Measurements from ENCODE around the gene CNTNAP2. TPM values are rescaled to one million over a fixed set of nuclear protein-coding genes. Genes with fewer than 3 reads are reported as not detected.

Gene CNTNAP2
- total RNA-seq, 2 experiments from 2014 or later = not detected

DNA sequence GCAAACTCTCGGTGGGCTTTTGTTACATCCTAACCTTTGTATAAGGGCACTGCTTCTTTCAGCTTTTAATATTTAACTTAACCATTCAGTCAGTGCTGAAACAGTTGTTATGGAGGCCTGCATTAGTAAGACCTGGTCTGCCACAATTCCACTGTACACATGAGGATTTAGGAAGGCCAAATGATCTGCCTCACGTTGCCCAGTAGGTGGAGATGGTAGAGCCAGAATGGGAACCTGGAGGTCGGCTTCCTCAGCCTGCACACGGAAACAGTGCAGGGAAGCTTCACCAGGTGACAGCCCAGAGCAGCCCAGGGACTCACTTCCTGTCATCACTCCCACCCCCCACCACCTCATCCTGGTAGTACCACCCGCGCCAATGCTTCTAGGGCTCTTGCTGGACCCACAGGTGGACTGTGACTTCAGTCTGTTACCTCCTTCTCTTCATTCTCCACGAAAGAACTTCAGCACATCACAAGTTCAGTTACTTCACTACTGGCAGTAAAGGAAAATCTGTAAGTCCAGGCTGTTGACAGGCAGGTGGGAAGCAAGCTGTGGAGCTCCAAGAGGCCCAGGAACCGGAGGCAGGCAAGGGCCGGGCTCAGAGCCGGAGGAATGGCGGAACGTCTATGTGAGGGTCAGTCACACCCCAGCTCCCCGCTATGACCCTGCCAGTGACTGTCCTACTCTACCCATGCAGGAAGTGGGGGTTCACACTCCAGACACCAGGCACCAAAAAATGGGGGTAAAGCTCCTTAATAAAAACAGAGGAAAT lies 1993.7 kb downstream of the CNTNAP2 start:
- TF ChIP-seq, protein P1, sequence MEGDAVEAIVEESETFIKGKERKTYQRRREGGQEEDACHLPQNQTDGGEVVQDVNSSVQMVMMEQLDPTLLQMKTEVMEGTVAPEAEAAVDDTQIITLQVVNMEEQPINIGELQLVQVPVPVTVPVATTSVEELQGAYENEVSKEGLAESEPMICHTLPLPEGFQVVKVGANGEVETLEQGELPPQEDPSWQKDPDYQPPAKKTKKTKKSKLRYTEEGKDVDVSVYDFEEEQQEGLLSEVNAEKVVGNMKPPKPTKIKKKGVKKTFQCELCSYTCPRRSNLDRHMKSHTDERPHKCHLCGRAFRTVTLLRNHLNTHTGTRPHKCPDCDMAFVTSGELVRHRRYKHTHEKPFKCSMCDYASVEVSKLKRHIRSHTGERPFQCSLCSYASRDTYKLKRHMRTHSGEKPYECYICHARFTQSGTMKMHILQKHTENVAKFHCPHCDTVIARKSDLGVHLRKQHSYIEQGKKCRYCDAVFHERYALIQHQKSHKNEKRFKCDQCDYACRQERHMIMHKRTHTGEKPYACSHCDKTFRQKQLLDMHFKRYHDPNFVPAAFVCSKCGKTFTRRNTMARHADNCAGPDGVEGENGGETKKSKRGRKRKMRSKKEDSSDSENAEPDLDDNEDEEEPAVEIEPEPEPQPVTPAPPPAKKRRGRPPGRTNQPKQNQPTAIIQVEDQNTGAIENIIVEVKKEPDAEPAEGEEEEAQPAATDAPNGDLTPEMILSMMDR (IDR thresholded peaks at IDR 0.05) = no peak
- Histone ChIP-seq H3K9me3 (ENCODE audit: control insufficient read depth in 1 of 2, insufficient read depth in 1 of 2, low read length in 2 of 2) (no peaks in the 10 kb centered on the region), H3K4me3 (ENCODE audit: low read length) (no peak overlapping the region), H3K27ac (ENCODE audit: low read depth in 1 of 2, low read length in 2 of 2) (no peak overlapping the region), H3K36me3 (ENCODE audit: insufficient read depth, low read length) (no peaks in the 10 kb centered on the region), H3K4me1 (ENCODE audit: insufficient read depth, low read length) (no peaks in the 10 kb centered on the region), H3K27me3 (ENCODE audit: control insufficient read depth in 1 of 2, insufficient read depth in 2 of 2, low read length in 2 of 2) (no peaks in the 10 kb centered on the region)
- no peaks in the 10 kb centered on the region for H3K36me3 Mint-ChIP-seq (ENCODE audit: low read depth)
- H3K4me3 Mint-ChIP-seq = no peak overlapping the region
- H3K27me3 Mint-ChIP-seq = peaks cover 8% of the 10 kb centered on the region
- H3K27ac Mint-ChIP-seq = no peak overlapping the region
- no peak for ATAC-seq (ENCODE audit: poor library complexity)
- no peak for DNase-seq
- intact Hi-C loops (cut with DNase I, micrococcal nuclease) = no loop called here
- no peaks in the 10 kb centered on the region for H3K9me3 Mint-ChIP-seq
- no peaks in the 10 kb centered on the region for H3K4me1 Mint-ChIP-seq (ENCODE audit: low read depth)
- ChIA-PET CTCF (no interaction called here), POLR2A (no interaction called here)

DNA sequence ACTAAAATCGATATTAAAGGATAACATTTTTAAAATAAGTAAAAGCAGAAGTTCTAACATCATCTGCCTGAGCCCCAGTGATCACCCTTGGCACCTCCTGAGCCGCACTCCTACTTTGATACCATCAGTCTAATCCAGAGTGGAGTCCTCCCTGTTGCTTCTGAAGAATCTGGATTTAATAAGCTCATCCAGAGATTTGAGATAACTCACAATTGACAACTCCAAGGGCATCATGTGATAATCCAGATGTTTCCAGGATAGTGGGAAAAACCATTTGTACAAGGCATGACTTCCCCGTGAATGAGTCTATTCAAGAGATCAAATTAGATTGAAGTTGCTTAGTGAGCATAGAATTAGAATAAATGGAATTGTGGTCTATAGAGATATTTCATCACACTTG lies 1998.2 kb downstream of the CNTNAP2 start:
- intact Hi-C loops (cut with DNase I, micrococcal nuclease) = no loop called here
- ChIA-PET POLR2A (no interaction called here), CTCF (no interaction called here)
- TF ChIP-seq, protein P1 (IDR thresholded peaks at IDR 0.05) = no peak
- DNase-seq (no peak), ATAC-seq (ENCODE audit: poor library complexity) (no peak)
- Histone ChIP-seq H3K27ac (ENCODE audit: low read depth in 1 of 2, low read length in 2 of 2) (no peak overlapping the region), H3K36me3 (ENCODE audit: insufficient read depth, low read length) (no peaks in the 10 kb centered on the region), H3K9me3 (ENCODE audit: control insufficient read depth in 1 of 2, insufficient read depth in 1 of 2, low read length in 2 of 2) (peaks cover 0 to 6% of the 10 kb centered on the region in 2 experiments), H3K4me1 (ENCODE audit: insufficient read depth, low read length) (no peaks in the 10 kb centered on the region), H3K4me3 (ENCODE audit: low read length) (no peak overlapping the region), H3K27me3 (ENCODE audit: control insufficient read depth in 1 of 2, insufficient read depth in 2 of 2, low read length in 2 of 2) (no peaks in the 10 kb centered on the region)
- Mint-ChIP-seq H3K27me3 (peaks cover 4% of the 10 kb centered on the region), H3K36me3 (ENCODE audit: low read depth) (no peaks in the 10 kb centered on the region), H3K27ac (no peak overlapping the region), H3K4me3 (no peak overlapping the region), H3K4me1 (ENCODE audit: low read depth) (no peaks in the 10 kb centered on the region), H3K9me3 (no peaks in the 10 kb centered on the region)

DNA sequence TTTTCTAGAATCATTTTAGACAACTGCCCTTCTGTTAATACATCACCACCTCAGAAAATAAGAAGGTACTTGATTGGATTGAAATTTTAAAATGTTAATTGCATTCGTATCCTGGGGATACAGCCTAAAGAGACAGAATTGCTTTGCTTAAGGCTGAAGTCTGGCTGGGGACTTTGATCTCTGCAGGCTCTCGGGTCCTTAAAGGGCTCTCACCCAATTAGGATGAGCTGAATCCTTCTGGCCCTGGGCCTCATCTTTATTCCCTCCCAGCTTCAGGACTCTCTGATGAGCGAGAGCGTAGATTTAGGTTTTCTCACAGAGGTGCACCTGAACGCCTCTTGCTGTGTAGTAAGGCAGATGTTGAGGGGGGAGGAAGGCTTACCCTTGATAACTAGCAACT lies 1998.7 kb downstream of the CNTNAP2 start:
- Mint-ChIP-seq H3K36me3 (ENCODE audit: low read depth) (no peaks in the 10 kb centered on the region), H3K27ac (no peak overlapping the region), H3K27me3 (peaks cover 4% of the 10 kb centered on the region), H3K9me3 (no peaks in the 10 kb centered on the region), H3K4me1 (ENCODE audit: low read depth) (no peaks in the 10 kb centered on the region), H3K4me3 (no peak overlapping the region)
- H3K4me1 ChIP-seq (ENCODE audit: insufficient read depth, low read length) = no peaks in the 10 kb centered on the region
- H3K36me3 ChIP-seq (ENCODE audit: insufficient read depth, low read length) = no peaks in the 10 kb centered on the region
- H3K27me3 ChIP-seq (ENCODE audit: control insufficient read depth in 1 of 2, insufficient read depth in 2 of 2, low read length in 2 of 2) = no peaks in the 10 kb centered on the region
- ChIA-PET CTCF (no interaction called here), POLR2A (no interaction called here)
- H3K9me3 ChIP-seq (ENCODE audit: control insufficient read depth in 1 of 2, insufficient read depth in 1 of 2, low read length in 2 of 2) = peaks cover 0 to 6% of the 10 kb centered on the region in 2 experiments
- intact Hi-C loops (cut with DNase I, micrococcal nuclease) = no loop called here
- DNase-seq (no peak), ATAC-seq (ENCODE audit: poor library complexity) (no peak)
- H3K4me3 ChIP-seq (ENCODE audit: low read length) = no peak overlapping the region
- TF ChIP-seq, protein P1 (IDR thresholded peaks at IDR 0.05) = no peak
- no peak overlapping the region for H3K27ac ChIP-seq (ENCODE audit: low read depth in 1 of 2, low read length in 2 of 2)

All from CD4-positive, alpha-beta T cell (primary cell).